Stomach (tissue), 4 donors: Measurements from ENCODE around the gene TFF3.

Source experiments
- CTCF ChIP-seq, 7 experiments: fragments of 450-650 bp in 4 of 7; fragments of 200-600 bp in 3 of 7; sonication (generic) in 3 of 7; IDR thresholded peaks; one replicate each; pipeline ENCODE4 v1.5.1; 2016 to 2019; ENCODE audit warnings: antibody characterized with exemption in 7 of 7, control low read depth in 2 of 7, mild to moderate bottlenecking in 1 of 7
- EP300 ChIP-seq: sonication (generic); formaldehyde crosslinking; IDR thresholded peaks from one replicate; pipeline ENCODE4 v1.6.1; 2017; ENCODE audit warnings: antibody characterized with exemption
- POLR2A ChIP-seq, 4 donors: fragments of 450-650 bp; IDR thresholded peaks; one replicate each; pipeline ENCODE4 v1.6.1; 2016; ENCODE audit warnings: antibody characterized with exemption in 4 of 4, control low read depth in 2 of 4, mild to moderate bottlenecking in 1 of 4, moderate library complexity in 1 of 4
- POLR2AphosphoS5 ChIP-seq, 3 donors: sonication (generic); formaldehyde crosslinking; IDR thresholded peaks; one replicate each; pipeline ENCODE4 v1.6.1; 2016; ENCODE audit warnings: antibody characterized with exemption in 3 of 3

- TF ChIP-seq EP300 (no peak), POLR2AphosphoS5 (IDR thresholded peaks at IDR 0.05) (no peak), CTCF (IDR thresholded peaks at IDR 0.05) (no peak), POLR2A (IDR thresholded peaks at IDR 0.05) (no peak)
Measured at GRCh38 chr21:42310411-42311001, 4.7 kb downstream of the TFF3 start.
